Keratinocyte (primary cell): ENCODE data around the gene OR2T10. TPM values are rescaled to one million over a fixed set of nuclear protein-coding genes. Genes with fewer than 3 reads are reported as not detected.

Experiments
- DNase-seq: peaks from one replicate; pipeline ENCODE4 v3.0.0-alpha.2; 2011; ENCODE audit warnings: low read depth, missing footprints, low spot score
- FAIRE-seq: peaks from 2 replicates; lab custom pipeline; 2011; peaks lifted over from hg19 to GRCh38; lab: Jason Lieb, UNC
- H2AFZ ChIP-seq: 2 replicates; pipeline ENCODE4 v1.6.0; 2012; ENCODE audit warnings: low read length, control low read depth, inconsistent platforms; ENCODE audit not compliant: control insufficient read depth
- H3K27ac ChIP-seq: 2 replicates; pipeline ENCODE4 v1.5.1; 2011; ENCODE audit warnings: low read length; ENCODE audit not compliant: control insufficient read depth, insufficient read depth
- H3K27me3 ChIP-seq: 3 replicates; pipeline ENCODE4 v1.6.0; 2011; ENCODE audit warnings: low read length; ENCODE audit not compliant: control insufficient read depth, insufficient read depth; ENCODE audit errors: extremely low read depth
- H3K36me3 ChIP-seq, 2 experiments: 2 replicates in 1 of 2; 3 replicates in 1 of 2; pipeline ENCODE4 v1.5.1; 2011; ENCODE audit warnings: low read length in 2 of 2, mild to moderate bottlenecking in 1 of 2; ENCODE audit not compliant: control insufficient read depth in 2 of 2, insufficient read depth in 2 of 2; ENCODE audit errors: extremely low read depth in 1 of 2
- H3K4me1 ChIP-seq: 3 replicates; pipeline ENCODE4 v1.5.1; 2011; ENCODE audit warnings: low read length; ENCODE audit not compliant: control insufficient read depth, insufficient read depth; ENCODE audit errors: extremely low read depth
- H3K4me2 ChIP-seq: 3 replicates; pipeline ENCODE4 v1.6.0; 2011; ENCODE audit warnings: low read depth, low read length; ENCODE audit not compliant: control insufficient read depth, insufficient read depth; ENCODE audit errors: extremely low read depth
- H3K4me3 ChIP-seq, 3 experiments: fragments of 200-600 bp in 1 of 3; sonication (generic) in 1 of 3; 2 replicates in 2 of 3; 3 replicates in 1 of 3; pipeline ENCODE4 v1.5.1; 2011 to 2016; ENCODE audit warnings: low read length in 3 of 3, mild to moderate bottlenecking in 3 of 3, control low read depth in 2 of 3, inconsistent platforms in 1 of 3, low read depth in 1 of 3, mixed read lengths in 1 of 3, mixed run types in 1 of 3, moderate library complexity in 1 of 3; ENCODE audit not compliant: control insufficient read depth in 2 of 3, insufficient read depth in 2 of 3; ENCODE audit errors: extremely low read depth in 1 of 3
- H3K79me2 ChIP-seq: 2 replicates; pipeline ENCODE4 v1.6.0; 2012; ENCODE audit warnings: low read length; ENCODE audit not compliant: control insufficient read depth, insufficient read depth
- H3K9ac ChIP-seq: 3 replicates; pipeline ENCODE4 v1.6.0; 2011; ENCODE audit warnings: low read length; ENCODE audit not compliant: control insufficient read depth, insufficient read depth; ENCODE audit errors: extremely low read depth
- H3K9me1 ChIP-seq: 3 replicates; pipeline ENCODE4 v1.6.0; 2011; ENCODE audit warnings: low read length; ENCODE audit not compliant: control insufficient read depth, insufficient read depth; ENCODE audit errors: extremely low read depth
- H3K9me3 ChIP-seq: 2 replicates; pipeline ENCODE4 v1.5.1; 2012; ENCODE audit warnings: low read depth, low read length; ENCODE audit not compliant: control insufficient read depth
- H4K20me1 ChIP-seq: 3 replicates; pipeline ENCODE4 v1.6.0; 2011; ENCODE audit warnings: low read length; ENCODE audit not compliant: control insufficient read depth, insufficient read depth; ENCODE audit errors: extremely low read depth
- CTCF ChIP-seq, 3 experiments: IDR thresholded peaks in 1 of 3; conservative IDR thresholded peaks in 1 of 3; optimal IDR thresholded peaks in 1 of 3; 2 replicates in 2 of 3; 3 replicates in 1 of 3; pipeline versions ENCODE3 to v1.5.1; 2011; ENCODE audit warnings: low read length in 3 of 3, mild to moderate bottlenecking in 3 of 3, moderate library complexity in 2 of 3, control low read depth in 1 of 3, inconsistent platforms in 1 of 3; ENCODE audit not compliant: insufficient read depth in 2 of 3; ENCODE audit errors: extremely low read depth in 1 of 3
- EZH2 ChIP-seq: IDR thresholded peaks from one replicate; pipeline ENCODE4 v1.6.1; 2012; ENCODE audit warnings: inconsistent platforms, mild to moderate bottlenecking, low read length, moderate library complexity
- dilution Hi-C: fragments of 300-500 bp; cut with MboI; formaldehyde crosslinking; loops from one replicate; pipeline ENCODE4 v1.7.0; 2020; ENCODE audit warnings: low sequenced_read_pairs; ENCODE audit not compliant: extremely low pct_ligation_motif_present
- polyA plus RNA-seq, 5 experiments: library from polyadenylated mRNA; depleted of rRNA in 3 of 5; stranded (reverse) in 3 of 5; stranded (forward) in 1 of 5; unstranded in 1 of 5; fragments of >200 nt; gene quantifications; 1 replicate in 1 of 5; 2 replicates in 3 of 5; 3 replicates in 1 of 5; pipeline versions ENCODE4 v1.2.1 to v1.2.3, GENCODE V29; 2011 to 2012; ENCODE audit warnings: missing spikeins in 2 of 5, low read depth in 1 of 5, low replicate concordance in 1 of 5

OR2T10 gene
- polyA plus RNA-seq, 1 donor (not counting 4 experiments of a cell fraction or from before 2014, with no cell fraction given), result not detected

DNA sequence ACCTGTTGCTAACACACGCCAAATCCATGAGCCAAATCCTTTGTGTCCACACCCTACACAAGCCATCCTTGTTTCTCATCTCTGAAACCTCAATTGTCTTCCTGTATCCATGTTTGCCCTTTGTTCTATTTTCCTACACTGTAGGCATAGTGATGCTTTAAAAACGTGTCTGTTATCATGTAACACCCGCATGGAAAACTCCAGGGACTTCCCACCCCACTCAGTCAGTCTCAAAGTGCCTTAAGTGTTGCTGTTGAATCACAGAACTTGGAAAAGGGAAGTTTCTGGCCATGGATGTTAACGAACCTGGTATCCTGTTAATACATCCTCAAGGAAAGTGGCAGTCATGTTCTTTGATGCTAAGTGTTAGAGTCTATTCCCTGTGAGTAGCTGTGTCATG, 27.7 kb upstream of the OR2T10 start:
- Histone ChIP-seq H4K20me1 (no peaks in the 10 kb centered on the region), H3K27ac (no peak overlapping the region), H3K27me3 (no peaks in the 10 kb centered on the region), H3K9ac (no peak overlapping the region), H3K36me3 (no peaks in the 10 kb centered on the region), H3K9me1 (no peaks in the 10 kb centered on the region), H3K9me3 (no peaks in the 10 kb centered on the region), H3K4me2 (no peak overlapping the region), H3K4me3 (no peak overlapping the region), H3K79me2 (no peaks in the 10 kb centered on the region), H3K4me1 (no peaks in the 10 kb centered on the region), H2AFZ (no peak overlapping the region)
- FAIRE-seq, result no peak
- DNase-seq, result no peak
- TF ChIP-seq EZH2 (no peak), CTCF (optimal IDR thresholded peaks at IDR 0.05 in 1 of 3, IDR thresholded peaks at IDR 0.05 in 1 of 3, conservative IDR thresholded peaks at IDR 0.05 in 1 of 3; ENCODE audit: extremely low read depth in 1 of 3, insufficient read depth in 2 of 3, low read length in 3 of 3) (no peak)
- dilution Hi-C loops, result no loop called here

DNA sequence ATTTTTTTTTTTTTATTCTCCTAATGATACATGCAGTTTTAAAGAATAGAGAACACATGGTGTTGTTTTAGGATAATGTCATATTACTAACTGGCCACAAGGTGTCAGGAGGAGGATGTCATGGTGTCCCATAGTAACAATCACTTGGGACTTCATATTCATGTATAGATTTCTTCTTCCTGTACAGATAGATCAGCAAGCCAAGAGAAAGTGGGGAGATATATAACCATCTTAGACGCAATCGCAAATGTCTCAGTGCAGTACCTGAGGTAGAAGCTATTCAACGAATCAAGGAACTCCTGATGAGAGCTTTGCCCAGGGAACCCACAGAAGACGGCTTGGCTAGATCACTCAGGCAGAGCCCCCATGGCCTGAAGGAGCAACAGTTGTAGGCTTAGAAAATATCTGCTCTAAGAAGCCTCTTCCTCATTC, 25.1 kb upstream of the OR2T10 start:
- TF ChIP-seq EZH2, result no peak
- peak in 2 of 3 experiments; percentile 31 to 33 for TF ChIP-seq CTCF (optimal IDR thresholded peaks at IDR 0.05 in 1 of 3, IDR thresholded peaks at IDR 0.05 in 1 of 3, conservative IDR thresholded peaks at IDR 0.05 in 1 of 3; ENCODE audit: extremely low read depth in 1 of 3, insufficient read depth in 2 of 3, low read length in 3 of 3)
- Histone ChIP-seq H3K79me2 (no peaks in the 10 kb centered on the region), H3K4me3 (no peak overlapping the region), H3K27ac (no peak overlapping the region), H3K9me3 (no peaks in the 10 kb centered on the region), H3K4me1 (no peaks in the 10 kb centered on the region), H3K9ac (no peak overlapping the region), H3K9me1 (no peaks in the 10 kb centered on the region), H4K20me1 (no peaks in the 10 kb centered on the region), H3K27me3 (no peaks in the 10 kb centered on the region), H3K4me2 (no peak overlapping the region), H2AFZ (no peak overlapping the region), H3K36me3 (no peaks in the 10 kb centered on the region)
- dilution Hi-C loops, result no loop called here
- DNase-seq, result no peak
- no peak for FAIRE-seq
